B cell (primary cell): ENCODE data around the gene TRIM47.

Source experiments
- EZH2 ChIP-seq: IDR thresholded peaks from 2 replicates; pipeline ENCODE4 v1.6.1; 2012; ENCODE audit warnings: borderline replicate concordance, low read depth, mild to moderate bottlenecking, moderate library complexity, low read length; ENCODE audit not compliant: insufficient read depth, poor library complexity, severe bottlenecking
- TF ChIP-seq, protein P1 (sequence below): fragments of 200-600 bp; IDR thresholded peaks from one replicate; pipeline ENCODE4 v1.8.0; 2022; ENCODE audit warnings: antibody characterized with exemption, mild to moderate bottlenecking

DNA sequence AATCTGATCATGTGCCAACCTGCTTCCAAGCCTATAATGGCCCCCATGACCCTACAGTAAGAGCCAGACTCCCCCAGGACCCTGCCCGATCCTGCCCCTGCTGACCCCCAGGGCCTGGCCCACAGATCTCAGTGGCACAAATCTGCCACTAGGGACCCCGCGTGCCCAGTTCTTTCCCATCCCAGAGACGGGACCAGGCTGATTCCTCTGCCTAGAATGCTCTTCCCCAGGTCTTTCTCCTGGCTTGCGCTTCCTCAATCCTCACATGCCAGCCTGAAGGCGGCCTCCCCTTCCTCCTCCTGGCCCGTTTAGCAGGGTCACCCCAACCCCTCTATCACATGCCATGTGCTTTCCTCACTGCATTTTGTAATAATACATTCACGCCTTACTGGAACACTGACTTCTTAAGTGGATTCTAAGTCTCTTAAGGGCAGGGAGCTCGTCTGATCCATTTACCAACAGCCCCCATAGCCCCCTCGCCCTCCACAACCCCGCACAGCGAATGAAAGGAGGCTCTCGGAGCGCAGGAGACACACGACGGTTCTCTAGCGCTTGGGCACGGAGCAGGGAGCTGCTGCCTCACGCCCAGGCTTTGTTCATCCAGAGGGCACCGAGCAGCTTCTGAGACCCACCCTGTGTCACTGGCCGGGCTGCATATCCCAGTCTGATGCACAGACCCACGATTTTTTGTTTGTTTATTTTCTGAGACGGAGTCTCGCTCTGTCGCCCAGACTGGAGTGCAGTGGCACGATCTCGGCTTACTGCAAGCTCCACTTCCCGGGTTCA lies 17.2 kb upstream of the TRIM47 start:
- TF ChIP-seq EZH2, result no peak
- TF ChIP-seq, protein P1, sequence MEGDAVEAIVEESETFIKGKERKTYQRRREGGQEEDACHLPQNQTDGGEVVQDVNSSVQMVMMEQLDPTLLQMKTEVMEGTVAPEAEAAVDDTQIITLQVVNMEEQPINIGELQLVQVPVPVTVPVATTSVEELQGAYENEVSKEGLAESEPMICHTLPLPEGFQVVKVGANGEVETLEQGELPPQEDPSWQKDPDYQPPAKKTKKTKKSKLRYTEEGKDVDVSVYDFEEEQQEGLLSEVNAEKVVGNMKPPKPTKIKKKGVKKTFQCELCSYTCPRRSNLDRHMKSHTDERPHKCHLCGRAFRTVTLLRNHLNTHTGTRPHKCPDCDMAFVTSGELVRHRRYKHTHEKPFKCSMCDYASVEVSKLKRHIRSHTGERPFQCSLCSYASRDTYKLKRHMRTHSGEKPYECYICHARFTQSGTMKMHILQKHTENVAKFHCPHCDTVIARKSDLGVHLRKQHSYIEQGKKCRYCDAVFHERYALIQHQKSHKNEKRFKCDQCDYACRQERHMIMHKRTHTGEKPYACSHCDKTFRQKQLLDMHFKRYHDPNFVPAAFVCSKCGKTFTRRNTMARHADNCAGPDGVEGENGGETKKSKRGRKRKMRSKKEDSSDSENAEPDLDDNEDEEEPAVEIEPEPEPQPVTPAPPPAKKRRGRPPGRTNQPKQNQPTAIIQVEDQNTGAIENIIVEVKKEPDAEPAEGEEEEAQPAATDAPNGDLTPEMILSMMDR, result no peak
